ENCODE results near the gene HES2.

HES2 gene

DNA sequence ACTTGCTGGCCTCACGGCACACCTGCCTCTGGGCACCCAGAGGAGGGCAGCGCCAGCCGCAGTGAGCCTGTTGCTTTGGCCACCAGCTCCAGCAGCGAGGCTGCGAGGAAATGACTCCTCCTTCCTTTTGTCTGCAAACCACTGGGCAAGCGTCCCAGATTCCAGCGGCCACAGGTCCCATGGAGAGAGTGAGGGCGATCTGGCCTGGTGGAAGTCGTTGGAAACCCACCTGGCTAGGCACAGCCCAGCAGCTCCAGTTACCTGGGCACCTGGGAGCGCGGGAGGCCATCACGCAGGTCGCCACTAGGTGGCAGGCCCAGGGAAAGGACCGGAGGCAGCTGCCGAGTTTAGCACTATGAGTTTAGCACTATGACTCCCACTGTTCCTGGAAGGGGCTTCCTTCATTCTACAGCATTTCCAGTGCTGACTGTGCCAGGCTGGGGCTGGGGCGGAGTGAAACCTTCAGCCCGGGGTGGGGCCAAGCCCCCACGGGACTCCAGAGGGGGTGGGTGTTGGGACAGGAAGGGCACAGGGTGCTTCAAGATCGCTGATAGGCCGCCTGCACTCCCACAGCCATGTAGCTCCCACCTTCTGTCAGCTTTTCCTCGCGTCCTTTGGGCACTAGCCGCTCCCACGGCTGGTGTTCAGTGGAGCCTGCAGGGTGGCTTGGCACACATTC, 3.7 kb upstream of the HES2 start:
- H3K27ac ChIP-seq (replicated peaks) = no peak overlapping the region
- TF ChIP-seq, protein P1, sequence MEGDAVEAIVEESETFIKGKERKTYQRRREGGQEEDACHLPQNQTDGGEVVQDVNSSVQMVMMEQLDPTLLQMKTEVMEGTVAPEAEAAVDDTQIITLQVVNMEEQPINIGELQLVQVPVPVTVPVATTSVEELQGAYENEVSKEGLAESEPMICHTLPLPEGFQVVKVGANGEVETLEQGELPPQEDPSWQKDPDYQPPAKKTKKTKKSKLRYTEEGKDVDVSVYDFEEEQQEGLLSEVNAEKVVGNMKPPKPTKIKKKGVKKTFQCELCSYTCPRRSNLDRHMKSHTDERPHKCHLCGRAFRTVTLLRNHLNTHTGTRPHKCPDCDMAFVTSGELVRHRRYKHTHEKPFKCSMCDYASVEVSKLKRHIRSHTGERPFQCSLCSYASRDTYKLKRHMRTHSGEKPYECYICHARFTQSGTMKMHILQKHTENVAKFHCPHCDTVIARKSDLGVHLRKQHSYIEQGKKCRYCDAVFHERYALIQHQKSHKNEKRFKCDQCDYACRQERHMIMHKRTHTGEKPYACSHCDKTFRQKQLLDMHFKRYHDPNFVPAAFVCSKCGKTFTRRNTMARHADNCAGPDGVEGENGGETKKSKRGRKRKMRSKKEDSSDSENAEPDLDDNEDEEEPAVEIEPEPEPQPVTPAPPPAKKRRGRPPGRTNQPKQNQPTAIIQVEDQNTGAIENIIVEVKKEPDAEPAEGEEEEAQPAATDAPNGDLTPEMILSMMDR (IDR thresholded peaks at IDR 0.05; ENCODE audit: insufficient read depth, low read length) = peak; percentile 55
- TF ChIP-seq, protein P2, sequence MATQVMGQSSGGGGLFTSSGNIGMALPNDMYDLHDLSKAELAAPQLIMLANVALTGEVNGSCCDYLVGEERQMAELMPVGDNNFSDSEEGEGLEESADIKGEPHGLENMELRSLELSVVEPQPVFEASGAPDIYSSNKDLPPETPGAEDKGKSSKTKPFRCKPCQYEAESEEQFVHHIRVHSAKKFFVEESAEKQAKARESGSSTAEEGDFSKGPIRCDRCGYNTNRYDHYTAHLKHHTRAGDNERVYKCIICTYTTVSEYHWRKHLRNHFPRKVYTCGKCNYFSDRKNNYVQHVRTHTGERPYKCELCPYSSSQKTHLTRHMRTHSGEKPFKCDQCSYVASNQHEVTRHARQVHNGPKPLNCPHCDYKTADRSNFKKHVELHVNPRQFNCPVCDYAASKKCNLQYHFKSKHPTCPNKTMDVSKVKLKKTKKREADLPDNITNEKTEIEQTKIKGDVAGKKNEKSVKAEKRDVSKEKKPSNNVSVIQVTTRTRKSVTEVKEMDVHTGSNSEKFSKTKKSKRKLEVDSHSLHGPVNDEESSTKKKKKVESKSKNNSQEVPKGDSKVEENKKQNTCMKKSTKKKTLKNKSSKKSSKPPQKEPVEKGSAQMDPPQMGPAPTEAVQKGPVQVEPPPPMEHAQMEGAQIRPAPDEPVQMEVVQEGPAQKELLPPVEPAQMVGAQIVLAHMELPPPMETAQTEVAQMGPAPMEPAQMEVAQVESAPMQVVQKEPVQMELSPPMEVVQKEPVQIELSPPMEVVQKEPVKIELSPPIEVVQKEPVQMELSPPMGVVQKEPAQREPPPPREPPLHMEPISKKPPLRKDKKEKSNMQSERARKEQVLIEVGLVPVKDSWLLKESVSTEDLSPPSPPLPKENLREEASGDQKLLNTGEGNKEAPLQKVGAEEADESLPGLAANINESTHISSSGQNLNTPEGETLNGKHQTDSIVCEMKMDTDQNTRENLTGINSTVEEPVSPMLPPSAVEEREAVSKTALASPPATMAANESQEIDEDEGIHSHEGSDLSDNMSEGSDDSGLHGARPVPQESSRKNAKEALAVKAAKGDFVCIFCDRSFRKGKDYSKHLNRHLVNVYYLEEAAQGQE (IDR thresholded peaks at IDR 0.05; ENCODE audit: insufficient replicate concordance, low read depth) = no peak
- no peak overlapping the region for H3K4me3 ChIP-seq (replicated peaks; ENCODE audit: insufficient read depth, low read length)
- peaks cover 73% of the 10 kb centered on the region for H3K27me3 ChIP-seq (ENCODE audit: insufficient read depth, poor library complexity, severe bottlenecking)
- peak in 1 of 2 experiments; percentile 36 for DNase-seq (ENCODE audit: low read depth in 1 of 2, low spot score in 1 of 2)

DNA sequence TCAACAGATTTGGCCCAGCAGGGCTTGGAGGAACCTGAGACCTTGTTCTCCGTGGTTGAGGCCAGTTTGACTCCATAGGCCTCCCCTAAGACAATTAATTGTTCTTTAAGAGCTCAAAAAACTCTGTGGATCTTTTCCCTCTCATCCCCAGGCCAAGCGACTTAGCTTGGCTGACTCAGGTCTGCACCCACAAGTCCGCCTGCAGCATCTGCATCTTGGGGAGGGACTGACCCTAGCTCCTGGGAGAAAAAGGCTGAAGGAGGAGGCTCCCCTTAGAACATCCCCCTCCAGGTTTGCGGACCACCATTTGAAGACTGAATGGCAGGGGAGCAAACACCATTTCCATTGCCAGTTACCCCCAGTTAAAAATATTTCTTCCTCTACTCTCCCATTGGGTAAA, 1.5 kb upstream of the HES2 start:
- no peak overlapping the region for H3K4me3 ChIP-seq (replicated peaks; ENCODE audit: insufficient read depth, low read length)
- no peak for DNase-seq (ENCODE audit: low read depth in 1 of 2, low spot score in 1 of 2)
- no peak overlapping the region for H3K27ac ChIP-seq (replicated peaks)
- TF ChIP-seq, protein P1 (IDR thresholded peaks at IDR 0.05; ENCODE audit: insufficient read depth, low read length) = no peak
- TF ChIP-seq SPI1 (IDR thresholded peaks at IDR 0.05; ENCODE audit: borderline replicate concordance, low read depth) (no peak), POLR2AphosphoS5 (IDR thresholded peaks at IDR 0.05; ENCODE audit: low read depth) (no peak), GABPA (IDR thresholded peaks at IDR 0.05; ENCODE audit: low read depth) (no peak)
- TF ChIP-seq, protein P2 (IDR thresholded peaks at IDR 0.05; ENCODE audit: insufficient replicate concordance, low read depth) = no peak
- peaks cover 78% of the 10 kb centered on the region for H3K27me3 ChIP-seq (ENCODE audit: insufficient read depth, poor library complexity, severe bottlenecking)

DNA sequence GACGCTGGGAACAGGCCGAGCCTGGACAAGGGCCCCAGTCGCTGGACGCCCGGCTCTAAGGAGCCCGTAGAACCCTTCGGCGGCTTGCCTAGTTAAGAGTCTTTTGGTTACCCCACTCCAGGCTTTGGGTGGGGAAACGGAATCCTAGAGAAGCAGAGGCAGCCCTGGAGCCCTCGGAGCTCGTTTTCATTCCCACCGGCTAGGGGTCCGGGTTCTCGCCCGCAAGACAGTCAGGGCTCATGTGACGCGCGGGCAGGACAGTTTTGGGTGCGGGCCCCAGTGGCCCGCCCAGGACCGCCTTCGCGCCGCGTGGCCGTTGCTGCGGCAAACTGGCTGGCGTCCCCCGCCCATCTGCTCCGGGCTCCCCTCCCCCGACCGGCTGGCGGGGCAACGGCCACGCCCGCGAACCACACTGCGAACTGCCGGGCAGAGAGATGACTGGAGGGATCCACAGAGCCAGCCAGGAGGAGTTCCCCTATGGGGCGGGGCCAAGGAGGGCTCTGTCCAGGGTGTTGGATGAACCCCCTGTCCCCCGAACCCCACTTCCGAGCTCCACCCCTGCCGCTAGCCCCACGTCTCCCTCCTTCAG, 829 bp upstream of the HES2 start:
- Histone ChIP-seq H3K27me3 (ENCODE audit: insufficient read depth, poor library complexity, severe bottlenecking) (peaks cover 71% of the 10 kb centered on the region), H3K27ac (replicated peaks) (no peak overlapping the region), H3K4me3 (replicated peaks; ENCODE audit: insufficient read depth, low read length) (no peak overlapping the region)
- DNase-seq (ENCODE audit: low read depth in 1 of 2, low spot score in 1 of 2) = no peak
- TF ChIP-seq, protein P2 (IDR thresholded peaks at IDR 0.05; ENCODE audit: insufficient replicate concordance, low read depth) = peak; percentile 62
- TF ChIP-seq POLR2AphosphoS5 (IDR thresholded peaks at IDR 0.05; ENCODE audit: low read depth) = no peak
- TF ChIP-seq, protein P1 (IDR thresholded peaks at IDR 0.05; ENCODE audit: insufficient read depth, low read length) = no peak
